KMS-11 (cell line): ENCODE measurements around the gene TMEM92.

Source experiments
- H2AFZ ChIP-seq: fragments of 200-600 bp; sonication (generic); 2 replicates; pipeline ENCODE4 v1.6.1; 2016; ENCODE audit warnings: antibody characterized with exemption, mixed run types, low read depth
- H3K27ac ChIP-seq: fragments of 200-600 bp; sonication (generic); 2 replicates; pipeline ENCODE4 v1.6.1; 2016; ENCODE audit warnings: mild to moderate bottlenecking, mixed run types
- H3K27me3 ChIP-seq: fragments of 200-600 bp; sonication (generic); 2 replicates; pipeline ENCODE4 v1.6.1; 2017; ENCODE audit warnings: mild to moderate bottlenecking, low read depth, mixed run types, moderate library complexity; ENCODE audit not compliant: insufficient read depth
- H3K36me3 ChIP-seq: fragments of 200-600 bp; sonication (generic); 2 replicates; pipeline ENCODE4 v1.6.1; 2017; ENCODE audit warnings: mild to moderate bottlenecking, mixed run types; ENCODE audit not compliant: insufficient read depth
- H3K4me1 ChIP-seq: fragments of 200-600 bp; sonication (generic); 2 replicates; pipeline ENCODE4 v1.6.1; 2016; ENCODE audit warnings: mild to moderate bottlenecking, low read depth, mixed run types; ENCODE audit not compliant: poor library complexity, severe bottlenecking
- H3K4me2 ChIP-seq: fragments of 200-600 bp; sonication (generic); 2 replicates; pipeline ENCODE4 v1.7.0; 2016; ENCODE audit warnings: mild to moderate bottlenecking, mixed run types
- H3K4me3 ChIP-seq: fragments of 200-600 bp; sonication (generic); IDR thresholded peaks from 2 replicates; pipeline ENCODE4 v1.6.1; 2017; ENCODE audit warnings: low read depth, low read length, mixed read lengths; ENCODE audit not compliant: insufficient read depth
- H3K79me2 ChIP-seq: fragments of 200-600 bp; sonication (generic); 2 replicates; pipeline ENCODE4 v1.6.1; 2016; ENCODE audit warnings: low read depth, mixed run types; ENCODE audit not compliant: insufficient read depth
- H3K9ac ChIP-seq: fragments of 200-600 bp; sonication (generic); 2 replicates; pipeline ENCODE4 v1.6.1; 2016; ENCODE audit warnings: mild to moderate bottlenecking, mixed run types
- H4K20me1 ChIP-seq: fragments of 200-600 bp; sonication (generic); 2 replicates; pipeline ENCODE4 v1.6.1; 2016; ENCODE audit warnings: mild to moderate bottlenecking, mixed run types; ENCODE audit not compliant: insufficient read depth
- TF ChIP-seq, protein P1 (sequence below): fragments of 200-600 bp; sonication (generic); conservative IDR thresholded peaks from 2 replicates; pipeline ENCODE4 v1.6.1; 2017; ENCODE audit warnings: low read depth, mild to moderate bottlenecking, antibody characterized with exemption, low read length, moderate library complexity, mixed read lengths

TMEM92 gene

DNA sequence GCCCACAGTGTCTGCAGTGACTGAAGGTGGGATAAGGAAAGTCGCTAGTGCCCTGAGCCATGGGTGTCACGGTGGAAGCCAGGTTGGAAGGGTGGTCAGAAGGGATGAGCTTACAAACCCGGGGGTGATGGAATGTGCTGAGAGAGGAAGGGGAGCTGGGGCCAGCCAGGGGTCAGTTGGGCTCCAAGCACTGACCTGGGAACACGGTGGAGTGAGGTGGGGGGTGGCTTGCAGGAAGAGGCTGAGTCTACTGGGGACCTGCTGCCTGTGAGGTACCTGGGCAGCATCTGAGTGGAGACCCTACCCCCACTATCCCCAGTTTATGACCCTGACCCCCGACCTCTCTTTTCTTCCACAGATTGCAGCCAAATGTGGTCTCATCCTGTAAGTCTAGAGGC lies 3.1 kb downstream of the TMEM92 start:
- Histone ChIP-seq H3K4me3 (no peak overlapping the region), H3K36me3 (no peaks in the 10 kb centered on the region), H3K27ac (no peak overlapping the region), H4K20me1 (no peaks in the 10 kb centered on the region), H3K4me1 (peaks cover 6% of the 10 kb centered on the region), H3K4me2 (no peak overlapping the region), H3K79me2 (no peaks in the 10 kb centered on the region), H3K9ac (no peak overlapping the region), H3K27me3 (peaks cover 81% of the 10 kb centered on the region), H2AFZ (no peak overlapping the region)
- TF ChIP-seq, protein P1, sequence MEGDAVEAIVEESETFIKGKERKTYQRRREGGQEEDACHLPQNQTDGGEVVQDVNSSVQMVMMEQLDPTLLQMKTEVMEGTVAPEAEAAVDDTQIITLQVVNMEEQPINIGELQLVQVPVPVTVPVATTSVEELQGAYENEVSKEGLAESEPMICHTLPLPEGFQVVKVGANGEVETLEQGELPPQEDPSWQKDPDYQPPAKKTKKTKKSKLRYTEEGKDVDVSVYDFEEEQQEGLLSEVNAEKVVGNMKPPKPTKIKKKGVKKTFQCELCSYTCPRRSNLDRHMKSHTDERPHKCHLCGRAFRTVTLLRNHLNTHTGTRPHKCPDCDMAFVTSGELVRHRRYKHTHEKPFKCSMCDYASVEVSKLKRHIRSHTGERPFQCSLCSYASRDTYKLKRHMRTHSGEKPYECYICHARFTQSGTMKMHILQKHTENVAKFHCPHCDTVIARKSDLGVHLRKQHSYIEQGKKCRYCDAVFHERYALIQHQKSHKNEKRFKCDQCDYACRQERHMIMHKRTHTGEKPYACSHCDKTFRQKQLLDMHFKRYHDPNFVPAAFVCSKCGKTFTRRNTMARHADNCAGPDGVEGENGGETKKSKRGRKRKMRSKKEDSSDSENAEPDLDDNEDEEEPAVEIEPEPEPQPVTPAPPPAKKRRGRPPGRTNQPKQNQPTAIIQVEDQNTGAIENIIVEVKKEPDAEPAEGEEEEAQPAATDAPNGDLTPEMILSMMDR = no peak

DNA sequence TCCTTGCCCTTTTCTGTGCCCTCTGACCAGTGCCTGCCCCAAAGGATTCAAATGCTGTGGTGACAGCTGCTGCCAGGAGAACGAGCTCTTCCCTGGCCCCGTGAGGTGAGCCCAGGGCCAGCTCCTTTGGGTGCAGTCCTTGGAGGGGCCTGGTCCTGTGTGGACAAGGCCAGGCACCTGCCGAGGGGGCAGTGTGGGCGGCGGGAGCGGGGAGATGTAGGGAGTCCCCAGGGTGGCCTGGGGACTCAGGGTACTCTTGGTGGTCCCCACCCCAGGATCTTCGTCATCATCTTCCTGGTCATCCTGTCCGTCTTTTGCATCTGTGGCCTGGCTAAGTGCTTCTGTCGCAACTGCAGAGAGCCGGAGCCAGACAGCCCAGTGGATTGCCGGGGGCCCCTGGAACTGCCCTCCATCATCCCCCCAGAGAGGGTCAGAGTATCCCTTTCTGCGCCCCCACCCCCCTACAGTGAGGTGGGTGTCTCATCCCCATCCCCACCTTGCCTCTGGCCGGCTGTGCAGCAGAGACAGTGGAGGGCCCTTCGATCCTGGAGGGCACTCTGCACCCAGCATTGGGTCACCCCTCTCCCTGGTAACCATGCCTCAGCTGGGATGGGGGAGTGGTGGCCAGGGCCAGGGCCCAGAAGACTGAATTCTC lies 4.4 kb downstream of the TMEM92 start:
- Histone ChIP-seq H3K79me2 (no peaks in the 10 kb centered on the region), H3K36me3 (no peaks in the 10 kb centered on the region), H3K4me3 (no peak overlapping the region), H3K27me3 (peaks cover 77% of the 10 kb centered on the region), H3K9ac (no peak overlapping the region), H3K4me1 (peaks cover 3% of the 10 kb centered on the region), H2AFZ (no peak overlapping the region), H4K20me1 (no peaks in the 10 kb centered on the region), H3K27ac (no peak overlapping the region), H3K4me2 (no peak overlapping the region)
- TF ChIP-seq, protein P1 = no peak

DNA sequence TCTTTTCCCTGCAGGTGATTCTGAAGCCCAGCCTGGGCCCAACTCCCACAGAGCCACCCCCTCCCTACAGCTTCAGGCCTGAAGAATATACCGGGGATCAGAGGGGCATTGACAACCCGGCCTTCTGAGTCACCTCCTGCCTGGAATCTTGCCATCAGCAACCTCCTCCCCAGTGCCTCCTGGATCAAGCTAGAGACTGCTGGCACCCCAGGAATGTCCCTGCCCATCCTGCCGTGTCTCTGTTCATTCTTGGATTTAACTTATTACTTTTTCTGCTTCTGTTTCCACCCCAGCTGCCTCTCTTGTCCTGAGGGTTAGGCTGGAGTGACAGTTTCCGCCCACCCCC lies 4.9 kb downstream of the TMEM92 start:
- H4K20me1 ChIP-seq = no peaks in the 10 kb centered on the region
- H3K4me2 ChIP-seq = no peak overlapping the region
- no peak overlapping the region for H3K4me3 ChIP-seq
- peaks cover 2% of the 10 kb centered on the region for H3K4me1 ChIP-seq
- no peak overlapping the region for H3K9ac ChIP-seq
- peaks cover 75% of the 10 kb centered on the region for H3K27me3 ChIP-seq
- no peak overlapping the region for H3K27ac ChIP-seq
- no peaks in the 10 kb centered on the region for H3K79me2 ChIP-seq
- H2AFZ ChIP-seq = no peak overlapping the region
- no peaks in the 10 kb centered on the region for H3K36me3 ChIP-seq
- TF ChIP-seq, protein P1 = no peak

DNA sequence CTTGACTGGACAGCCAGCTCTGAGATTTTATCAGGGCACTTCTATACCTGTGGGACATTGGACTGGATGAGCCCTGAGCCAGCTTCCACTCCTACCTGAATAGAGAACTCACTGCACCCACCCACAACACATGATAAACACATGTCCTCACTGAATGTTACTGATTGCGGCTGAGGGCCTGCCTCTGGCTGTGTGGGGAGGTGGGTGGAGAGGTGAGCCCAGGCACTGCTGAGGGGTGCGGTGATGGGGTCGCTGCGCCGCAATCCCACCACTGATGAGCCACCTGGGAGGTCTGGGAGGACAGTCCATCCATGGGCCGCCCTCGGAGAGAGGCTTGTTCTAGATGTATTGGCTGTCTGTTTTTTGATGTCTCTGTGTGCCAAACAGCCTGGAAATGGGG lies 5.4 kb downstream of the TMEM92 start:
- no peak overlapping the region for H2AFZ ChIP-seq
- no peaks in the 10 kb centered on the region for H3K4me1 ChIP-seq
- H3K27ac ChIP-seq = no peak overlapping the region
- H3K4me2 ChIP-seq = no peak overlapping the region
- H3K79me2 ChIP-seq = no peaks in the 10 kb centered on the region
- H3K4me3 ChIP-seq = no peak overlapping the region
- TF ChIP-seq, protein P1 = no peak
- H3K9ac ChIP-seq = no peak overlapping the region
- no peaks in the 10 kb centered on the region for H4K20me1 ChIP-seq
- no peaks in the 10 kb centered on the region for H3K36me3 ChIP-seq
- H3K27me3 ChIP-seq = peaks cover 71% of the 10 kb centered on the region
